ENCODE results near the gene ENC1.

DNA sequence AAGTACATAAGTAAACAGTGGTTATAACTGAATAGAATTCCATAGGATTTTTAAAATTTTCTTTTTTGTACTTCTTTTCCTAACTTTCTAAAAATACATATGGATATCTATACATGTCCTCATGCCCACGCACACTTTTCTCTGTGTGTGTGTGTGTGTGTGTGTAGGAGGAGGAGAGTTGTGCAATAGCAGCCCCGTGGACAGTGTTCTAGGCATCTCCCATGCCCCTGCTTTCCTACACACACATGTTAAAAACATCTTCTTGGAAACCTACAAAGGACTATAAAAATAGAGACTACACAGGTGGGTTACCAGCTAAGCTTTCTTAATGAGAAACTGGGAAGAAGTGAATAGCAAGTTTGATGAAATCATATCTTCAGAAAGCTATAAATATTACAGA is 24.7 kb upstream of the ENC1 start:
- TF ChIP-seq, protein P1, sequence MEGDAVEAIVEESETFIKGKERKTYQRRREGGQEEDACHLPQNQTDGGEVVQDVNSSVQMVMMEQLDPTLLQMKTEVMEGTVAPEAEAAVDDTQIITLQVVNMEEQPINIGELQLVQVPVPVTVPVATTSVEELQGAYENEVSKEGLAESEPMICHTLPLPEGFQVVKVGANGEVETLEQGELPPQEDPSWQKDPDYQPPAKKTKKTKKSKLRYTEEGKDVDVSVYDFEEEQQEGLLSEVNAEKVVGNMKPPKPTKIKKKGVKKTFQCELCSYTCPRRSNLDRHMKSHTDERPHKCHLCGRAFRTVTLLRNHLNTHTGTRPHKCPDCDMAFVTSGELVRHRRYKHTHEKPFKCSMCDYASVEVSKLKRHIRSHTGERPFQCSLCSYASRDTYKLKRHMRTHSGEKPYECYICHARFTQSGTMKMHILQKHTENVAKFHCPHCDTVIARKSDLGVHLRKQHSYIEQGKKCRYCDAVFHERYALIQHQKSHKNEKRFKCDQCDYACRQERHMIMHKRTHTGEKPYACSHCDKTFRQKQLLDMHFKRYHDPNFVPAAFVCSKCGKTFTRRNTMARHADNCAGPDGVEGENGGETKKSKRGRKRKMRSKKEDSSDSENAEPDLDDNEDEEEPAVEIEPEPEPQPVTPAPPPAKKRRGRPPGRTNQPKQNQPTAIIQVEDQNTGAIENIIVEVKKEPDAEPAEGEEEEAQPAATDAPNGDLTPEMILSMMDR (IDR thresholded peaks at IDR 0.05; ENCODE audit: low read length): no peak
- TF ChIP-seq EZH2 (IDR thresholded peaks at IDR 0.05; ENCODE audit: borderline replicate concordance, low read length): no peak
